NCI-H2107 (cell line): ENCODE data around the gene NFIB.

ENCODE experiments used
- DNase-seq: peaks from one replicate; lab custom pipeline; 2025; lab: John Stamatoyannopoulos, UW

The NFIB gene

DNA sequence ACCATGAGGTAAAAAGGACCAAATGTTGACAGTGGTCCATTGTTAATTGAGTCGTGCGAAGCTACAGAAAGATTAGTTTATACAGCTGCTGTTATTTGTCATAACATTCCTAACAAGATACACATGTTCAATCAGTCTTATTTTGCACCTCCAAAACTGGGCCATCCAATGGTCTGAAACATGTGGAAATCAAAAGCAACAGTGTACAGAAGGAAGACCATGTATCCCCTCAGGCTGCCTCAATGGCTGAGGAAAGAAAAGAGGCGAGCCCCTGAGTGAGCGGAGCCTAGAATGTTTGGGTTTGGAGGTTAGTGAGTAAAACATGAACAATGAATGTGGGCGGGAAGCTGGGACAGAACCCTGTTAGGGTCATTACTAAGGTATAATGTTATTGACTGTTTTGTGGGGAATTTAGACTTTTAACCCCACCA is 35.6 kb downstream of the NFIB start:
- DNase-seq = no peak

- no peak for DNase-seq
Measured at GRCh38 chr9:14277761-14278160, 36.2 kb downstream of the NFIB start.

GRCh38 chr9:14277244-14277643 is 36.7 kb downstream of the NFIB start:
- DNase-seq = no peak

- DNase-seq = no peak
Measured at GRCh38 chr9:14275331-14275730, 38.6 kb downstream of the NFIB start.

- no peak for DNase-seq
Measured at GRCh38 chr9:14273696-14274121, 40.2 kb downstream of the NFIB start.

GRCh38 chr9:14272927-14273528 is 40.9 kb downstream of the NFIB start:
- DNase-seq = no peak

DNA sequence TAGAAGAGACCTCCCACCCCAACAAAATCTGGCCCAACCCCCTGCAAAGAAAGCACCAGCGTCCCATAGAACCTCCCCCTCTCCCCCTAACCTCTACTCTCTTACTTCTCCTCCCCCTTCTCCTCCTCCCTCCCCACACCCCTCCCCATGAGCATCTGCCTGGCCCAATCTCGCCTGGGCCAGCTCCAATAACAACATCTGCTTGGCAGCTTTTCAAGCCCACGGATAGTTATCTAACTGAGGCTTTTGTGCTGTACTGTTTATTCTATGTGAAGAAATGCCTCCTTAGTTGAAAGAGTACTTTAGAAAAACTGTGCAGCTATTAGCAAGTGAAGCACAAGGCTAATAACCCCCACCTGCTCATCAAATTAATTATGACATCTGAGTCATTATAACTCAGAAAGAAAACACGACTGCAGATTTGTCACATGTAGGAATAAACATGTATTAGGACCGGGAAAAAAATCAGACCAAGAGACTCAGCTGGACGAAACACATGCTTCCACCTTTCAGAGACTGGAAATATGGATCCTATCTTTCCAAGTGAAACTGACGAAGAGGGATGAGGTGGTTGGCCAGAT is 42.8 kb downstream of the NFIB start:
- DNase-seq = peak; percentile 25

DNA sequence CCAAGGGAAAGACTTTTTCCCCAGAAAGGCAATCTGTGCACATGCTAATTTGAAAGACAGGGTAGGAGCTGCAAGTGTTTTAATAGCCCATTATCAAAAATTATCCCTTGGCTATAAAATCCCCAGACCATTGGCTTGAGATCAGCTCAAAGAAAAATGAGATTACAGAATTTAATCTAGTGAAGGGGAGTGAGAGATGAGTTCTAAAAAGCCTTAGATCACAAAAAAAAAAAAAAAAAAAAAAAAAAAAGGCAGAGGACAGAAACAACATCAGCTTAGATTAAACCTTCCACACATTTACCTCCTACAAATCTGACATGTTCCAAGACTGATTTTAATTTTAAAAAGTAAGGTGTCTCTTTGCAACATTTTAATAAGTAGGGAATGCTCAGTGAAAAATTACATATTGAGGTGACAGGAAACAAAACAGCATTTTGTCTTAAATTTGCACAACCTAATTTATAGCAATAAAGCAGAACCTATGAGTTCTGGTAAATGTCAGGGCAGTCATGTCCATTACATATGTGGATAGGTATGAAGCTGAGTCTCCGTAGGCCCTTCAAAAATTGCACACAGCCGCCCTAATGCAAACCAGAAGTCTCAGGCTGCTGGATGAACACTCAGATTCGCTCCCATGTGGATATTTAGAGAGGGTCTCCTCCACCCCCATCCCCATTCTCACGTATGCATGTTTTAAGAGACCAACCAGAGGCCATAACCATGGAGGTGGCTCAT is 43.4 kb downstream of the NFIB start:
- DNase-seq = no peak

DNA sequence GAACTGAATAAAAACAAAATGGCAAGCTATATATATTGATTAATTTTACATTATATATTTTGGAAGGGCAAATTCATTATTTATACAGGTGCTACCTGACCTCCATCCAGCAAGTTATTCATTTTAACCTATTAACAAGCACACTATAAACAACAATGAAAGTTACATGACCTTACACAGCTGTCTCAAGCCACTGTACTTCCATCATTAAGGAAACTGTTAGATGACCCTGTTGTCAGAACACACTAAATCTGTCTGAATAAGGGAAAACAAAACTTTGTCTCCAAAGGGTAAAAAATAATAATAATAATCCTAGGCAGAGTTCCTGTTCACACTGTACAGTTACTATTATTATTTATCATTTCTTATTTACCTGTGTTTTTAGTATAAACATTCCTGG is 44.0 kb downstream of the NFIB start:
- no peak for DNase-seq

- no peak for DNase-seq
Measured at GRCh38 chr9:14263707-14264483, 50.0 kb downstream of the NFIB start.

DNA sequence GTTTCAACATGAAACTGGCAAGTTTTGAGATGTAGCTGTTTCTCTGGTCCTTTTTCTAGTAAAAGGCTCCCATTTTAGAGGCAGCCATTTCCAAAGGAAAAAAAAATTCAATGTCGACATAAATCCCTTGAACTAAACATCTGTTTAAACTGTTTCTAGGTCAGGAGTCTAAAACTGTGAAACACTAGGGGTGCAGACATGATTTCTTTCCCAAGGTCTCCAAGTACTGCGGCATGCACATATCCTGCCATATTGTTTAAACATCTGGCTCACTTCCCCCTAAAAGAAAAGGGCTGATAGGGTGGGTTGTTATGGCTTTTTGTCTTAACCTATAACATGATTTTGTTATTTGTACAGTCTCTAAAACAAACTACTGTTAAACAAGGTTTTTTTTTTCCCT is 51.1 kb downstream of the NFIB start:
- DNase-seq = no peak

DNA sequence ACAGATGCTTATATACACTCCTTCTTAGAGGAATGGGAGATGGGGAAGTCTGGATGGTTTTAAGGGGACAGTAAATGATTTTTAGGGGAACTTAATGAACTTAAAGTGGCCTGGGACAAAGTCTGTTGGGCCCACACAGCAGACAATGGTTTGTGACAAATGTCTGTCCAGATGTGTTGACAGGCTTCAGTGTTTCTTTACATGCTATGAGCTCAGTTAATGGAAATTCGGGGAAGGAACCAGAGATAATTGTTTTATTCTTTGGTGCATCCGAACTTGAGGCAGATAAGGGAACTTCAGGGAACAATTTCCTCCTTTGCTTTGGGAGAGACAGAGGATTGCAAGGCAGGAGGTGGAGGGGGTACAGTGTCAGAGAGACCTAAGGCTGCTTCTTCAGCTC is 52.3 kb downstream of the NFIB start:
- DNase-seq = no peak

DNA sequence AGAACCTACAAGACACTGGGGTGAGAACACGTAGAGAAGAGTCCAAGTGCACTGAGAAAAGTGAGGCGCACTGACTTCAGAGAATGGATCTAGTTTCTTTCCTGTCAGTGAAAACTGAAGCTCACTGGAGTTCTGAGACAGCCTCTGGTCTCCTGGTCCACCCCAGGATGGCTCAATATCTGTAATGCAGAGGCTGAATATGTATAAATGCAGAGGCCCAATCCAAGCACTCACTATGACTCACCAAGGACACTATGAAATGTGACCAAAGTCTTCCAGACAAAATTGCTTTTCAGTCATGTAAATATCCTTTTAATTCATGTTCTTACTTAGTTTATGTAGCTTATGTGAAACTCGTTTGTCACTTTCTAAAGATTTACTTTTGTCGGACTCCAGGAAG is 53.8 kb downstream of the NFIB start:
- DNase-seq = no peak

DNA sequence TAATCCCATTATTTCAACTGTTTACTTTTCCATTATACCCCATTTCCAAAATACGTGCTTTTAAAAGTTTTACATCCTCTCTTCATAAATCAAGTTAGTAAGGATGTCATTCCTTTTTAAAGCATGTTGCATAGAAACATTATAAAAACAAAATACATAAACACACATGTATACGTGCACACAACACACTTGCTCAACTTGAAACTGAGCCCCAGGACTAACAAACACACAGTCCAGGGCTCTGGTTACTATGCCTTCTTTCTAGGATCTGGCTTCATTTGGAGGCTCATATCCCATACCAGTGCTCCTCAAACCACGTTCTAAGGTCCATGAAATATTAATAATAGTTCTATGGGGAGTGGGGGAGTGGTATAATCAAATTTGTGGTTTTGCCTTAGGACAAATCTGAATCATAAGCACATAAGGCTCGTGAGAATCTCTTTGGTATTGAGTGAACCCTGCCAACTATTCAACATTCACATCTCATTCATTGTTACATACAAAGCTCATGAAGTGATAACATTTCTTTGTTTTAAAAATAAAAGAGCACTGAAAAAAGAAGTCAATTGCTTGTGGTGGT is 55.2 kb downstream of the NFIB start:
- DNase-seq = no peak

GRCh38 chr9:14258156-14258555 is 55.8 kb downstream of the NFIB start:
- DNase-seq = no peak

DNA sequence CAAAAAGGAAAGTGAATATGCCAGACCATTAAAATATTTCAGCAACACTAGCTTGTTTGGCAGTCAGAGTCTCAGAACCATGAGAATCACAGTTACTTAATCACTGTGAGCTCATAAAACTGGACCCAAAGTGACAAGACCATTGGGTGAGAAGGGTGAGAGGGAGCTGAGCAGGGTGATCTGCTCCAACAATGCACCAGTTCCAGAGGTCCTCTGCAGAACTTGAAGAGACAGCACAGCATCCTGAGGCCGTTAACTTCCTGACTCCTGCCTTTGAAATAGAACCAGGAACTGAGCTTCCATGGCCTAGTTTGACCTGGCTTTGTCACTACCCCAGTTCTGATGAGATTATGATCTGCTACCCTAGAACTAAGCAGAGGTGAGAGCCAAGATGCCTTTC is 57.4 kb downstream of the NFIB start:
- DNase-seq = no peak

DNA sequence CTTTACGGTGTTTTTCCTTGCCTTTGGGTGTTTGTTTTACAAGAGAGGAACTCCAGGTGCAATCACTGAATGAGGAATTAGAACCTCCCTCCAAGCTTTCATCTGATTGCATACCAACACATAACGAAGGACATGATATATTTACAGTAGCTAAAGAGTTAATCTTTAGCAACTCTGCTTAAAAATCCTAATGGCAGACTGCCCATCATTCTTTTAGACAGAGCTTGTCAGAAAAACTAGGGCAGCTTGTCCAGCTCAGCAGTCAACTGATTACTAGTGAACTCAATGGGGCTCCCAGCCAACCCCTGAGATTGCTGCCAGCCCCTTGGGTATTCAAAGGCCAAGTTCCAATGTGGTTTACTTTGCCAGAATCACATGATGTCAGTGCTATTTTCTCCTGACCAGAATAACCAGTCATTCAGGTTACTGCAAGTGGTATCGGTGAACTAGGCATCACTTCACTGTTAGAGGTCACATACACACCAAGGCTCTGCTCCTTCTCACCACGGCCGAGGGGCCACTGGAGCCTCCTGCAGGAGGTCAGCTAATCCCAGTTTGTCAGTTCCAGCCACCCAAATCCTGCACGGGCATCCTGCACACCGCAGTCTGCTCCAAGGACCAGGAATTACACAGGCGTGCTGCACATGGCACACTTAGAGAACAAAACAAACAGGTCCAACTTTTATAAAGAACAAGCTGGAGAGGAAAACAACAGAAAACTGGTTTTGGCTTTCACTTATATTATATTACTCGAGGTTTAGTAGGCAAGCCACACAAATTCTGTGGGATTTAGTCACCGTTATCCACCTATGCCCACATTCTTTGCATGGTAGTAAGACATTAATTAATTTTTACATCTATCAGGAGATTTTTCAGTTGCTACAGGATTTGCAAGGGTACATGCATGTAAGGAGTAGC is 62.5 kb downstream of the NFIB start:
- DNase-seq = peak; percentile 26

- no peak for DNase-seq
Measured at GRCh38 chr9:14250794-14251153, 63.2 kb downstream of the NFIB start.

DNA sequence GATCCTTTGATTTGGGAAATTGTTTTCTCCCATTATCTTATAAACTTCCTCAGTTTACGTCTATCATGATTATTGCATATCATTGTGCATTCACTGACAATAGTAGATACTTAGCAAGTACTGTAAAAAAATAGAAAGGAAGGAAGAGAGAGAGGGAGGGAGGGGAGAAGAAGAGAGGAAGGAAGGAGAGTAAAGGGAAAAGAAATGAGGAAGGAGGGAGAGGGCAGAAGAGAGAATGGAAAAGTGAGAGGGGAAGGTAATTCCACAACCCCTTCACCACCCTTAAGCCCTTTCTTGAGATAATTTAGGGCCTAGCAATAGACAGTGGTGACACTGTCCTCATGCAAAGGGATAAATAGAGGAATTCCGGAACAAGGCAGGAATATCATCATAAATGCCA is 64.4 kb downstream of the NFIB start:
- no peak for DNase-seq

DNA sequence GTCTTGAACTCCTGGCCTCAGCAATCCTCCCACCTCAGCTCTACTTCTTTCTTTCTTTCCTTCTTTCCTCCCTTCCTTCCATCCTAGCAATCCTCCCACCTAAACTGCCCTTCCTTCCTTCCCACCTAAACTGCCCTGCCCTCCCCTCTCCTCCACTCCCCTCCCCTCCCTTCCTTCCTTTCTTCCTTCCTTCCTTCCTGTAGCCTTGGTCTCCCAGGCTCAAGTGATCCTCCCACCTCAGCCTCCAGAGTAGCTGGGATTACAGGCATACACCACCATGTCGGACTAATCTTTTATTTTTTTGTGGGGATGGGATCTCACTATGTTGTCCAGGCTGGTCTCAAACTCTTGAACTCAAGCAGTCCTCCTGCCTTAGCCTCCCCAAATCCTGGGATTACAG is 65.8 kb downstream of the NFIB start:
- no peak for DNase-seq

DNA sequence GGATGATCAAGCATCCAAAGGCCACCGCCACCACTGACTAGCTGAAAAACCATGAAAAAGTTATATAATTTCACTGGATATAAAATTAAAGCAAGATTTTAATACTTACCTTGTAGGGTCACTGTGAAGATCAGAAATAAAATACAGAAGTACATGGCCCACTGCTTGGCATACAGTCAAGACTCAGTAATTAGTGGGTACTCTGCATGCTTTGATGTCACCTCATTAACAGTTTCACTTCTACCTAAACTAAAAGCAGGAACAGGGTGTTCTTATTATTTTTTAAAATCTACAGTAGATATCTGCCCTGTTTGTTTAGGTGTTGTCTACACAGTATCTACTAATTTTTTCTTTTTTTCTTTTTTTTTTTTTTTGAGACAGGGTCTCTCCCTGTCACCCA is 66.4 kb downstream of the NFIB start:
- no peak for DNase-seq
